ENCODE data around the gene MICOS13.

The MICOS13 gene

GRCh38 chr19:5664515-5664914 is 15.8 kb downstream of the MICOS13 start:
- no peak overlapping the region for H3K4me3 ChIP-seq (ENCODE audit: low read depth, low read length)
- TF ChIP-seq, protein P1, sequence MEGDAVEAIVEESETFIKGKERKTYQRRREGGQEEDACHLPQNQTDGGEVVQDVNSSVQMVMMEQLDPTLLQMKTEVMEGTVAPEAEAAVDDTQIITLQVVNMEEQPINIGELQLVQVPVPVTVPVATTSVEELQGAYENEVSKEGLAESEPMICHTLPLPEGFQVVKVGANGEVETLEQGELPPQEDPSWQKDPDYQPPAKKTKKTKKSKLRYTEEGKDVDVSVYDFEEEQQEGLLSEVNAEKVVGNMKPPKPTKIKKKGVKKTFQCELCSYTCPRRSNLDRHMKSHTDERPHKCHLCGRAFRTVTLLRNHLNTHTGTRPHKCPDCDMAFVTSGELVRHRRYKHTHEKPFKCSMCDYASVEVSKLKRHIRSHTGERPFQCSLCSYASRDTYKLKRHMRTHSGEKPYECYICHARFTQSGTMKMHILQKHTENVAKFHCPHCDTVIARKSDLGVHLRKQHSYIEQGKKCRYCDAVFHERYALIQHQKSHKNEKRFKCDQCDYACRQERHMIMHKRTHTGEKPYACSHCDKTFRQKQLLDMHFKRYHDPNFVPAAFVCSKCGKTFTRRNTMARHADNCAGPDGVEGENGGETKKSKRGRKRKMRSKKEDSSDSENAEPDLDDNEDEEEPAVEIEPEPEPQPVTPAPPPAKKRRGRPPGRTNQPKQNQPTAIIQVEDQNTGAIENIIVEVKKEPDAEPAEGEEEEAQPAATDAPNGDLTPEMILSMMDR (IDR thresholded peaks at IDR 0.05; ENCODE audit: control insufficient read depth, extremely low read depth, insufficient read depth) = no peak
- DNase-seq (ENCODE audit: low read depth) = no peak

GRCh38 chr19:5663904-5664303 is 16.4 kb downstream of the MICOS13 start:
- TF ChIP-seq, protein P1 (IDR thresholded peaks at IDR 0.05; ENCODE audit: control insufficient read depth, extremely low read depth, insufficient read depth) = no peak

DNA sequence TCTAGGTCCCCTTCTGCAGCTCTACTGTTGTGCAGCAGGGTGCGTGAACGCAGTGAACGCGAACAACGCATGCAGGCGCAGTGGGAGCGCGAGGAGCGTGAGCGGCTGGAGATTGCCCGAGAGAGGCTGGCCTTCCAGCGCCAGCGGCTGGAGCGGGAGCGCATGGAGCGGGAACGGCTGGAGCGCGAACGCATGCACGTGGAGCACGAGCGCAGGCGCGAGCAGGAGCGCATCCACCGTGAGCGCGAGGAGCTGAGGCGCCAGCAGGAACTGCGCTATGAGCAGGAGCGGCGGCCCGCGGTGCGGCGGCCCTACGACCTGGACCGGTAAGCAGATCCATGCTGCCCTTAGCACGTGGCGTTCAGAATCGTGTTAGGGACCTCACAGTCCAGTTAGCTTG is 18.8 kb downstream of the MICOS13 start:
- H3K4me3 ChIP-seq (ENCODE audit: low read depth, low read length) = no peak overlapping the region
- no peak for DNase-seq (ENCODE audit: low read depth)
- TF ChIP-seq, protein P1 (IDR thresholded peaks at IDR 0.05; ENCODE audit: control insufficient read depth, extremely low read depth, insufficient read depth) = no peak

More at GRCh38 chr19:5663904-5664303, 16.4 kb downstream of the MICOS13 start:
- H3K4me3 ChIP-seq (ENCODE audit: low read depth, low read length) = no peak overlapping the region
- no peak for DNase-seq (ENCODE audit: low read depth)

GRCh38 chr19:5655412-5655811 is 24.9 kb downstream of the MICOS13 start:
- TF ChIP-seq, protein P1 (IDR thresholded peaks at IDR 0.05; ENCODE audit: control insufficient read depth, extremely low read depth, insufficient read depth) = no peak
- no peak for DNase-seq (ENCODE audit: low read depth)
- no peak overlapping the region for H3K4me3 ChIP-seq (ENCODE audit: low read depth, low read length)

DNA sequence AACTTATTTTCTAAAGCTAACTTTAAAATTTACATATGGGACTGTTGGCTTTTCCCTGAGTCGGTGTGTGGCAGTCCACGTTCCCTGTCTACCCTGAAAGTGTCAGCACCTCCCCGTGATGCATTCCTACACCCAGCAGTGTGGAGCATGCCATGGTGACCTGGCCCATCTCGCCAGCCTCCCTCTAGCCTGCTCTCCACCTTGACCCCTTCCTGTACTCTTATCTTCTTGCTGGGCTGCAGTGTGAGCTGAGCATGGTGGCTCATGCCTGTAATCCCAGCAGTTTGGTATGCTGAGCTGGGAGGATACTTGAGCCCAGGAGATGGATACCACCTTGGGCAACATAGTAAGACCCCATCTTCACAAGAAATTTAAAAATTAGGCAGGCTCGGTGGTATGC is 25.4 kb downstream of the MICOS13 start:
- TF ChIP-seq, protein P1 (IDR thresholded peaks at IDR 0.05; ENCODE audit: control insufficient read depth, extremely low read depth, insufficient read depth) = no peak
- no peak for DNase-seq (ENCODE audit: low read depth)
- H3K4me3 ChIP-seq (ENCODE audit: low read depth, low read length) = no peak overlapping the region

- DNase-seq (ENCODE audit: low read depth) = no peak
- TF ChIP-seq, protein P1 (IDR thresholded peaks at IDR 0.05; ENCODE audit: control insufficient read depth, extremely low read depth, insufficient read depth) = no peak
- no peak overlapping the region for H3K4me3 ChIP-seq (ENCODE audit: low read depth, low read length)
These were observed 28.1 kb downstream of the MICOS13 start for GRCh38 chr19:5652261-5652660.

GRCh38 chr19:5651361-5651760 is 29.0 kb downstream of the MICOS13 start:
- DNase-seq (ENCODE audit: low read depth) = no peak
- H3K4me3 ChIP-seq (ENCODE audit: low read depth, low read length) = no peak overlapping the region
- TF ChIP-seq, protein P1 (IDR thresholded peaks at IDR 0.05; ENCODE audit: control insufficient read depth, extremely low read depth, insufficient read depth) = no peak
